Panc1 (cell line): ENCODE data around the gene GLS.

Experiments
- CTCF ChIP-seq: fragments of 450-650 bp; IDR thresholded peaks from 2 replicates; pipeline ENCODE4 v1.5.1; 2017; ENCODE audit warnings: mild to moderate bottlenecking
- POLR2AphosphoS5 ChIP-seq: IDR thresholded peaks from 2 replicates; pipeline ENCODE4 v1.6.1; 2012; ENCODE audit warnings: mild to moderate bottlenecking, low read depth, low read length, moderate library complexity
- REST ChIP-seq, 2 experiments: IDR thresholded peaks; 2 replicates each; pipeline ENCODE4 v1.6.1; 2011 to 2012; ENCODE audit warnings: low read depth in 2 of 2, control low read depth in 1 of 2, low read length in 1 of 2, mild to moderate bottlenecking in 1 of 2, moderate library complexity in 1 of 2; ENCODE audit not compliant: insufficient read depth in 1 of 2

GRCh38 chr2:191012346-191012745, 131.7 kb downstream of the GLS start:
- TF ChIP-seq CTCF (no peak), POLR2AphosphoS5 (no peak), REST (IDR thresholded peaks at IDR 0.05; ENCODE audit: insufficient read depth in 1 of 2, low read depth in 2 of 2, low read length in 1 of 2) (no peak)
